Kasumi-1 (cell line): Measurements from ENCODE around the gene ADARB2.
A peak's percentile ranks its signal among the peaks of the same experiment; 100 is the strongest.

Experiments
- DNase-seq, 2 experiments: peaks; one replicate each; lab custom pipeline; 2025; lab: John Stamatoyannopoulos, UW

ADARB2 gene

DNA sequence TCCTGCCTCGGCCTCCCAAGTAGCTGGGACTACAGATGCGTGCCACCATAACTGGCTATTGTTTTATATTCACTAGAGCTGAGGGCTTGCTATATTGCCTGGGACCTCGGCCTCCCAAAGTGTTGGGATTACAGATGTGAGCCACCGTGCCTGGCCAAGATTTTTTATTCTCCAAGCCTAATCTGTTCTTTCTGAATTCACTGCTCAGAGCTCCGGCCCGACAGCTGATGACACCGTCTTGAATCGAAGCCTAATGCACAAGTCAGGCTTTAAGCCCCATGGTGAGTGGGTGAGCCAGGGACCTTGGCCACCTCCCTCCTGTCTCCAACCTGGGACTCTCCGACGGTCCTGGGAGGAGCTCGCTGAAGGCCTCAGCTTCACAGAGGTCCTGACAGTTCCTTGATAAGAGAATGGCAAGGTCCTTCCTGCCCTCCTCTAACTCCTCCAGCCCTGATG, 342.3 kb downstream of the ADARB2 start:
- no peak for DNase-seq

DNA sequence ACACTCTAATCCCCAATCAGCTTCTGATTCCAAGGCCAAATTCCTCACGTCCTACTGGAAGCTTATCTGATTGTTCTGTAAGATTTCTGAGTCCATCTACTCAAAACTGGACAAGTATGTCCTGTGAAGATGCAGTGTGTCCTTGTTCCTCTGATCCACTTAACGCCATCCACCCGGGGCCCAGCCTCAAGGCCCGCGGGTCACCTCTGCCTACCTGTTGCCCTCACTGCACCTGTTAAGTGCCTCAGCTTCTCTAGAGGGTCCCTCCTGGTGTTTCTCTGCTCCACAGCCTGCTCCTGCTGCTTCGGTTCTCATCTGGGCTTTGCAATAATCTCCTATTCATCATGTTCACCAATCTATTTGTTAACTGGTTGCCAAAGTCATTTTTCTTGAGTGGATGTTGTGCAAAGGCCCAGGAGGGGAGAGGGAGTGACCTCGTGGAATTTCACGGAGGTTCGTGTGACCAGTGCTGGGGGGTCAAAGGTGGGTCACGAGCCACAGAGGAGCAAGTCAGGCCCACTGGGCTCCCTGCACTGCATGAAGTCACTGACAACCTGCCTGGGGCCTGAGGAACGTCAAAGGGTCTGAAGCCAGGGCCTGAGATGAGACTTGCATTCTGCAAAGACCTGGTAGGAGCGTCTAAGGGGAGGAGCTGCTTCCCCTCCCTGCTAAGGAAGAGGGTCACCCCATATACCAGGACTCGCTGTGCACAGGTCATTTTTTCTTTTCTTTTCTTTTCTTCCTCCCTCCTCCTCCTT, 343.0 kb downstream of the ADARB2 start:
- DNase-seq = no peak

DNA sequence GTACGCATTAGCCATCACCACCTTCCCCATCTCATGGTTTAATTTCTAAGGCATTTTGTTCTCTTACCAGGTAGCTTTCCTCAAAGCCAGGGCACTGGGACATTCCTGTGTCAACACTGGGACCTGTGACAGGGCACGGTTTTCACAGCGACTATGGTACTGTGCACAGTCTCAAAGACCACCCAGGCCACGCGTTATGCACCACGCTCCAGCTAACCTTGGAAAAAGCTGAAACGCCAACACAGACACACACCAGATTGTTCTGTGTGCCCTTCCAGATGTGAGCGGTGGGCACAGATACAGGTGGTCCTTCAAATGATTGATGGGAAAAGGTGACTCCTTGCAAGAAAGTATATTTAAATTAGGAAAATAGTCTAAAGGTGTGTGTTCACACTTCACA, 343.8 kb downstream of the ADARB2 start:
- DNase-seq = no peak

DNA sequence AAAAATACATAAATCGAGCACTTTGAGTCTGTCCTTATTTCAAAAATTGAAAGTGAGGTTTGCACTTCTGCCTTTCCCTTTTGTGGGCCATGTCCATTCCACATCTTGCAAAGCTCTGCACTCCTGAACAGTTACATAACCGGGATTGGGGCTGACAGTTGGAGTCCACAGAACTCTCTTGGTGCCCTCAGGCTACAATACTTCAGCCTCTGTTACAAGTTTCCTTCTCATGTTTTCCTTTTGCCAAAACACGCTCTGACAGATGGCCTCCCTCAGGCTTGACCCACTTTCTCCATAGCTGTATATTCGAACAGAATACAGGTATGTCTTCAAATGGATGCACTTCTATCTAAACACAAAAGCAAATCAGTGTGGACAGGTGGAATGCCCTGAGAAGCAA, 345.2 kb downstream of the ADARB2 start:
- no peak for DNase-seq

DNA sequence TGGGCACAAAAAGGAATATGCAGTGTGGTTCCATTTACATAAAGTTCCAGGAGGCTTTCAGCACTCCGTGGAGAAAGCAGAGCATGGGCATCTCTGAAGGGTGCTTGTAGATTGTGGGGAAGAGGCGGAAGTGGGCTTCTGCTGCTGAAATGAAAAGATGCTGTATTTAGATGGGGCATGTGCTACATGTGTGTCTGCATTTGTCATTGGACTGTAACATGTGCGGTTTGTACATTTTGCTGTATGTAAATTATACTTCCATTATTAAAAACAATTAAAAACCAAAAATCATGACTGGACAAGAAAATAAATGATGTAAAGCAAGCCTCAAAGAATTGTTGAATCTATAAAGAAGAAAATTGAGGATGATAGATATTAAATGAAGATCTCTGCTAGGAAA, 347.1 kb downstream of the ADARB2 start:
- DNase-seq = no peak

DNA sequence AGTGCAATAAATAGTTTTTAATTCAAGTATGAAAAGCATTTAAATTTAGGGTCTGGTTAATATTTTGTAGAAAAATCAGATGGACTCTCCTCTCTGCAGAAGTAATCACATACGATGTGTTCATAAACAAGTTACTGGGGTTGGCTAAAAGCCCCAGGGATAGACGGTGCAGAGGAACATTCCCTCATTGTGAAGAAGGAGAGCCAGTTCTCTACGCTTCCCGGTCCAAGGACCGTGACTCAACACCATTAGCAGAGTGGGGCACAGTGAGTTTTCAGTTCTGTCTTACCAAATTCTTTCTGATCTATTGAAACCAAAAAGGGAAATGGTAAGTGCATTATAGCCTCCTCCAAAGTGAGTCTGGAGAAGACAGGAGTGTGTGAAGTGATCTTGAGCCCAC, 353.3 kb downstream of the ADARB2 start:
- no peak for DNase-seq

DNA sequence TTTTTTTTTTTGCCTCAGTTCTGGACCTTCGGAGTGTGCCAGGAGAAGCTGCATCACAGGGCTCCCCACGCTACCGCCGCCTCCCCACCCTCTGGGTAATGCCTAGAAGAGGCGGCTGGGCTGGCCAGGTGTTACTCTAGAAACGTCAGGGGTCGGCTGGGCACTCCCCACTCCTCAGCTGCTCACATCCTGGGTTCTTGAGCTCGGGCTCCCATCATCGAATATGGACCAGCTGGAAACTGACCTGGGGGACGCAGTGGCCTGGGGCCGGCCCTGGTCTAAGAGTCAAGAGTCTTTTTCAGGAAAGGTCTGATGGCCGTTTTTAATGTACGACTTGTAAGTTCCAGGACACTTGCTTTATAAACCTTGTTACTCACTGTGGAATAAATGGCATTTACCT, 354.6 kb downstream of the ADARB2 start:
- no peak for DNase-seq

DNA sequence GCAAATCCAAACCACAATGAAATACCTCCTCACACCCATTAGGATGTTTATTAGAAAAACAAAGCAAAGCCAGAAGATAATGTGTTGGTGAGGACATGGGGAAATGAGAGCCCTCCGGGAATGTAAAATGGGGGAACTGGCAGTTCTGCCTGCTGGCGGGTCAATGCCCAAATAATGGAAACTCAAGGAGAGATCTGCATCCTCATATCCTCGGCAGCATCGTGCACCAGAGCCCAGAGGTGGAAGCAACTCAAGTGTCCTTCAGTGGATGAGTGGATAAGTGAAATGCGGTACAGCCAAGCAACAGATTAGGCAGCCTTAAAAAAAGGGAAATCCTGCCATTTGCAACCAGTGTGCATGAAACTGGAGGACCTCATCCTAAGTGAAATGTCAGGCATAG, 356.0 kb downstream of the ADARB2 start:
- DNase-seq = no peak

DNA sequence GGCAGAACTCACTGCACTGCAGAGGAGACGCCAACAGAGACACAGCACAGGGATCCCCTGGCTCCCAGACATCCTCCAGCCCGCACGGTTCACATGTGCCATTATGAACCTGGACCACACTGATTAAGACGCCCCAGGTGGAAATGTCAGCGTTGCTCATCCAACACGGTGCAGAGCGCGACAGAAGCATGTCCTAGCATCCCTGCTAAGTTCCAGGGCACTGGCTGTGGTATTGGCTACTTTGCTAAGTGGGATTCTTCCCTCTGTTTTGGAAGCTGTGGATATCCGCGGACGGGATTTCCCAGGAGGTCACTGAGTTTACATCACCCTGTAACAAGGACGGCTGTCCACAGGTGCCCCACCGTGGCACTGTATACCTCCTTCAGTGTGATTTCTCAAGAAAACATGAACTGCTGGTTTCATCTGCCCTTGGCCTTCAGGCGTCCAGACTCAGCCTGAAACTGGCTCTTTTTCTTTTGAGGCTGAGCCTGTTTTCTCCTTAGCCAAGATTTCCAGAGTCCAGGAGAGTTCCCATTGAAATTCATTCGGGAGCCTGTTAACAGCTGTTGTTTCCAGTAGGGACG, 357.1 kb downstream of the ADARB2 start:
- no peak for DNase-seq

DNA sequence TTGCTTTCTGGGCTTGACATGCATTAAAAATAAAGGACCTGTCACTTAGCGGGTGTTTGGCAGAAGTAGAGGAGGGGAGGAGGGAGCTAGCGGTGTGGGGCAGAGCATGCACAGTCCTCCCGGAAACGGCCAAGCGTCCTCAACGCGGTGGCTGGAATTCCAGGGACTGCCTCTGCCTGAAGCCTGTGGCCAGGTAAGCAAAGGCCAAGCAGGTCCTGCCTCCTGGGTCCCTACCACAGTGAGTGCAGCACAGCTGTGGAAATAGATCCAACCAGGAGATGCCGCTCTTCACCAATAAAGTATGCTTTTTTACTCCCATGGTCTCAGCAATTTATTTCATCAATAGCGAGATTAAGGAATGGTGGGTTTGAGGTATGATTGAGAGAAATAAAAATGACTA, 357.7 kb downstream of the ADARB2 start:
- DNase-seq = no peak

DNA sequence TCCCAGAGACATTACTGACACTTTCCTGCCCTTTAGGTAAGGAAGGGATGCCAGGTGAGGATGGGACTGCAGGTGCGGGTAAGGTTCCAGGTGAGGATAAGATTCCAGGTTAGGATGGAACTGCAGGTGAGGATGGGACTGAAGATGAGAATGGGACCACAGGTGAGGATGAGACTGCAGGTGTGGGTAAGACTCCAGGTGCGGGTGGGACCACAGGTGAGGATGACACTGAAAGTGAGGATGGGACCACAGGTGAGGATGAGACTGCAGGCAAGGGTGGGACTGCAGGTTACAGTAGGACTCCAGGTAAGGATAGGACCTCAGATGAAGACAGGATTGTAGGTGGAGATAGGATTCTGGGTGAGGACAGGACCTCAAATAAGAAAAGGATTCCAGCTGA, 358.9 kb downstream of the ADARB2 start:
- DNase-seq = no peak

DNA sequence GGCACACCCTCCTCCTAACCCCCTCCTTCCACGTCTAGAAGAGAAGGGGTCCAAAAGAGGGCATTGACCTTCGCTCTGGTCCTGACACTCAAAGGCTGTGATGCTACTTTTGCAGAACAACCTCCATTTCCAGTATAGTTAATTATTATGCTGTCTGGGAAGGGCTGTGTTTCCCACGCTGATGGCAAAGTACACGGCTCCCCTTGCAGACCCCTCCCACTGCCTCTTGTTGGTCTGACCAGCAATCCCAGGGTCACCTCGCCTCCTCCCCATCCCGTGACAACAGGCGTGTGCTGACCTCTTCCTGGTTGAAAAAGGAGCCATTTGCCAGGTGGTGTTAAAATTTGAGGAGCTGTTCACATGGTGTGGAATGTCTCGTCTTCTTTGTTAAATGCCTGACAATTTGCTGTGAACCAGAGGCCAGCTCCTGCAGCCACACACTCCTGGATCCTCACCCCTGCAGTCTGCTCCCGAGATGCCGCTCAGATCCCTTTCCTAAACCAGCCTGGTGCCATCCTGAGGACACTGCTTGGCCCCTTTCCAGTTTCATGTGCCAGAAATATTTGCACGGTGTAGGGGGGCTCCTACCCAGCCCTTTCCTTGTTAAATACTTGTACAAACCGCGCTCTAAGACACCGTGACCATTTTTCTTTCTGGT, 359.5 kb downstream of the ADARB2 start:
- no peak for DNase-seq

DNA sequence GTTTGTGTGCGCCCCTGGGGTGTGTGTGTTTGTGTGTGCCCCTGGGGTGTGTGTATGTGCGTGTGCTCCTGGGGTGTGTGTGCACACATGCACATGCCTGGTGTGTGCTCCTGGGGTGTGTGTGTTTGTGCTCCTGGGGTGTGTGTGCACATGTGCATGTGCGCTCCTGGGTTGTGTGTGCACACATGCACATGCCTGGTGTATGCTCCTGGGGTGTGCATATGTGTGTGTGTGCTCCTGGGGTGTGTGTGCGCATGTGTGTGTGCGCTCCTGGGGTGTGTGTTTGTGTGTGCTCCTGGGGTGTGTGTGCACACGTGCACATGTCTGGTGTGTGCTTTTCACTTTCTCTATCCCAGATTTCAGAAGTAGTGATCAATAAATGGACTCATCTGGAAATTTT, 360.1 kb downstream of the ADARB2 start:
- no peak for DNase-seq

DNA sequence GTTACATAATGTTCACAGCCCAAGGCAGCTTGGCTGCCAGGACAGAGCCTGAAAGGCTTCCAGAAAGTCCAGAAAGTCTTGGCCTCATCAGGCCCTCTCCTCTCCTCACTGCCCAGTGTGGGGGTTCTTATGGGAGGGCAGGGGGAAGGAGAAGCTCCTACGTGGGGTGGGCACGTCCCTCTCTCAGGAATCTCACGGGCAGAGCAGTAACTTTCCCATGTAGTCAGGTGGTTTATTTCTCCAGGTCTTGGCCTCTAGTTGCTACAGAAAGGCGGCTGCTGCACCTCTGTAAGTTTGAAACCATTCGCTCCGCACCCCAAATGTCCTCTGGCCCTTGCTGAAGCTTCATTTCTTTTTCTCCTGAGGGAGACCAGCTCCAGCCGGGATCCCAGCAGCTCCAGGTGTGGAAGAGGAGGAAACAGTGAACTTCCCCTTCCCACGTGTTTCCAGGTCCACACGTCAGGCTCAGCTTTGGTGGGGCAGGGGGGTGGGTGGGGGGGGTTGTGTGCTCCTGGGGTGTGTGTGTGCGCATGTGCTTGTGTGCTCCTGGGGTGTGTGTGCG, 360.9 kb downstream of the ADARB2 start:
- no peak for DNase-seq

DNA sequence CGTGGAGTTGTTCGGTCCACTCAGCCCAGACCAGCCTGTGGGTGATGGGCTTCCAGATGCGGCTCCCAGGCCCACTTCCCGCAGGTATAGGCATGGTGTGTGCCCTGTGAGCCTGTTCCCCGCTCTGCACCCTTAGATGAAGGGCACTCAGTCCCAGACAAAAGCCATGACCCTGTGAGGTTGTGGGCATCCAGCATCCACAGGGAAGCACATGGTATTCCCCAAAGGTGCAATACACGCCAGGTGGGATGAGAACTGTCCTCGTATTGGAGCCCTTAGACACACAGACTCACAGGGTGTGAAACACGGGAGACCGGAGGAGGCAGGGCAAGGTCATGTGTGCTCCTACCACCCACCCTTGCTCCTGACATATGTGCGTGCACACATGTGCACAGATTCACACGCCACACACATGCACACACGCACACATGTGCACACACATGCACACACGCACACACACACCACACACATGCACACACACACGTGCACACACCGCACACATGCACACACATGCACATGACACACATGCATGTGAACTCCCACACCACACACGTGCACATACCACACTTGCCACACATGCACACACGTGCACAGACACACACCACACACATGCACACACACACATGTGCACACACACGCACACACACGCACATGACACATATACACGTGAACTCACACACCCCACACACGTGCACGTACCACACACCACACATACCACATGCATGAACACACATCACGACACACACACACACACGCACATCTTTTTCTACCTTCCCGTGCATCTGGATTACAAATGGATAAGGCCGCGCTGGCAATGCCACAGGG, 361.8 kb downstream of the ADARB2 start:
- DNase-seq = no peak

DNA sequence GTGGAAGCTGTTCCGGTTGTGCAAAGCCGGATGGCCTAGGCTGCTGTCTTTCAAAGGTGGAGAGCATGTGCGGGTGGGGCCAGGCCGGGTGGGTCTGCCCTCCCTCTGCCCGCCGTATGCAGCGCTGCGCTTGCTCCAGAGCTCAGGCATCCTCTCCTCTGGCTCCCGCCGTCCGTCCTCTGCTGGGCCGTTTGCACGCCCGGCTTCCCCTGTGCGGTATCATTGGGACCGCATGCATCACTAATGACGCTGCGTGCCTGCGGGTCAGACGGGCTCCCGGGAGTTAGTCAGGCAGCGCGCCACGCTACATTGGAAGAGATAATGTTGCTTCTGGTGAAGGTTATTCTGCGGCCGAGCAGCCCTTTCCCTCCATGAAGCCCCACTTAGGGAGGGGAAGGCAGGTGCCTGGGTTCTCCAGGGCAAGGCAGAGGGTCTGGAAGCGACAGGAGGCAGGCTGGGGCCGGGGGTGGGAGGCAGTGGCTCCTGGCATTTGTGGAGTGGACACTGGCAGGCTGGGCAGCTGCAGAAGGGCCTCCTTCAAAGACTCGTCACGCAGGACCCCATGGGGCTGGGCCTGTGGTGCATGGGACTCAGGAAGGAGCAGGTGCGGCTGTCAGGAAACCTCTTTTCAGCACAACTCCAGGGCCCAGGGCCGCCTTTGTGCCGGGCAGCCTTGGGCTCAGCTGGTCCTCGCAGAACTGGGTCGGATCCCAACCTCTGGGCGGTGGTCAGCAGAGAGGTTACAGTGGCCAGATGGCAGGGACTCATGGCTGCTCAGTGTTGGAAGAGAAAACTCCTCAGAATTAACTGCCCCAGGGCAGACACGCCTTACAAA, 362.6 kb downstream of the ADARB2 start:
- DNase-seq = no peak

DNA sequence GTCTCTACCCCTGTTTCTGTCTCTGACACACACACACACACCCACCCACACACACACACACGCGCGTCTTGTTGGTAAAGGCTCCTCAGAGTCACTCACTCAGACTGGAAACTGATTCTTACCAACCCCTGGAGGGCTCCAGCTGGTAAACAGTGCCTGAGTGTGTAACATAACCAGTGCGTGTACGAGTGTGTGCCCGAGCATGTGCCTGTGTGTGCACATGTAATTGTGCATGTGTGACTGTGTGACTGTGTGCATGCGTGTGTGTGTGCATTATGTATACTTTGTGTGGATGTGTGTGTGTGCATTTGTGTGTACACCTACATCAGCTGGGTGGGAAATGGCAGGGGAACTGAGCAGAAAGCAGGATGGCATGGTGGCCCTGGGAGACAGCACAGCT, 364.0 kb downstream of the ADARB2 start:
- no peak for DNase-seq

DNA sequence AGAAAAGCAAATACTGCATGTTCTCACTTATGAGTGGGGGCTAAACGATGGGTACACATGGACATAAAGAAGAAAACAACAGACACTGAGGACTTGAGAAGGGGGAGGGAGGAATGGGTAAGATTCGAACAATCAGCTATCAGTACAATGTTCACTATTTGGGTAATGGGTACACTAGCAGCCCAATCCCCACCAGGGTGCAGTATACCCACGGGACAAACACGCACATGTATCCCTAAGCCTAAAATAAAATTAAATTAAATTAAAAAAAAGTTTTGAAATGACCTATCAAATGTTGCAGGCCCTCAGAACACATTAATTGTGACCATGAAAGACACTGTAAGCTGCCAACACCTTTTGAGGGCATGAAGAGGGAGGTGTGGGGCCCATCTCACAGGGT, 365.1 kb downstream of the ADARB2 start:
- peak in 1 of 2 experiments; percentile 6 for DNase-seq

DNA sequence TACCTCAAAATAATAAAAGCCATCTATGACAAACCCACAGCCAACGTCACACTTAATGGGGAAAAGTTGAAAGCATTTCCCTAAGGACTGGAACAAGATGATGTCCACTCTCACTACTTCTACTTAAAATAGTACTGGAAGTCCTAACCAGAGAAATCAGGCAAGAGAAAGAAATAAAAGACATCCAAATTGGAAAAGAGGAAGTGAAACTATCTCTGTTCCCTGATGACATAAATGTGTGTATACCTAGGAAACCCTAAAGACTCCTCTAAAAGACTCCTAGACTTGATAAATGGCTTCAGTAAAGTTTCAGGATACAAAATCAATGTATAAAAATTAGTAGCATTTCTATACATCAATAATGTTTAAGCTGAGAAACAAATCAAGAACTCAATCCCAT, 367.0 kb downstream of the ADARB2 start:
- peak; percentile 4 to 14 for DNase-seq

DNA sequence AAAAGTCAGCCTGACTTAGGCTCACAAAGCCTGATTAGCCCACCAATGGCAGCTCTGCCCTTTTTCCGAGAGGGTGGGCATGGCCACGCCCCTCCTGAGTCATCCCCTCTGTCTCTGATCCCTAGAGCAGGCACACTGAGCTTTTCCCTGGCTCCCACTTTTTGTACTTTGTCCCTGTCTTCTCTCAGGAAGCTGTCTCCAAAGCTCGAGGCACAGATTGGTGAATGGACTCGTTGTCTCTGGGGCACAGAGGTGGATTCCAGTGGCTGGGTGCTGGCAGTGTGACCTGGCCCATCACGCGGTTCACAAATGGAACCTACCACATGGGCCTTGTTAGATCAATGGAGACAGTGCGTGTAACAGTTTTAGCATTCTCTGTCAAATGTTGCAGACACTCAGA, 367.7 kb downstream of the ADARB2 start:
- no peak for DNase-seq

DNA sequence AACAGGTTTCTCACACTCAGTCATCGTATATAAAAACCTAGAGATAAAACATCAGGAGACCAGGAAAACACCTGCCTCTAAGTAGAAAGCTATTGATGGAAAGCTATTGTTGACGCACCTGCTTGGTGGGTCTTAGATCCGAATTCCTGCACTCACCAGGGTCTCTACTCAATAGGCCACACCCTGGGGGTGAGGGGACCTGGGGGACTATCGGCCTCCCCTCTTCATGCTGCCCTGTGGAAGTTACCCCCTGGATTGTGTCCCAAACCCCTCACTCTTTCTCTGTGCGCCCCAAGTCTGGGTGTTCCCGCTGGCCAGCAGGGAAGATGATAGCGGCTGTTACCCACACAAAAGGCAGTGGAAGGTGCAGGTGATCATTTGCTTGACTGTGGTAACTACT, 368.1 kb downstream of the ADARB2 start:
- DNase-seq = no peak
